A673 (cell line): Measurements from ENCODE around the gene SLX4IP. TPM values are rescaled to one million over a fixed set of nuclear protein-coding genes. Genes with fewer than 3 reads are reported as not detected.

Source experiments
- BruUV-seq: library from RNA; stranded (reverse); fragments of 400-500 nt; replicated peaks from 2 replicates; lab custom pipeline; 2021; lab: Mats Ljungman, UMichigan
- CTCF ChIA-PET: fragments of 300-600 bp; sonication (Branson Sonifier 250); formaldehyde crosslinking; loops from one replicate; lab custom pipeline; 2022; ENCODE audit warnings: antibody characterized with exemption; lab: Charles Lee
- POLR2A ChIA-PET: fragments of 300-600 bp; sonication (Branson Sonifier 250); formaldehyde crosslinking; loops from one replicate; lab custom pipeline; 2022; ENCODE audit warnings: antibody characterized with exemption; ENCODE audit not compliant: low non-redundant PET; lab: Charles Lee
- DNase-seq: peaks from one replicate; pipeline ENCODE4 v3.0.0-alpha.2; 2015; ENCODE audit warnings: low spot score
- H3K27ac ChIP-seq: fragments of 200-600 bp; sonication (generic); 2 replicates; pipeline ENCODE4 v1.5.1; 2016; ENCODE audit warnings: mixed run types, low read depth, mild to moderate bottlenecking, mixed read lengths, antibody characterized with exemption, low read length; ENCODE audit not compliant: poor library complexity, severe bottlenecking
- H3K27me3 ChIP-seq: fragments of 200-600 bp; sonication (generic); replicated peaks from 2 replicates; pipeline ENCODE4 v1.6.1; 2017; ENCODE audit warnings: mixed run types, low read depth, mild to moderate bottlenecking, mixed read lengths, antibody characterized with exemption, low read length; ENCODE audit not compliant: insufficient read depth, poor library complexity
- H3K36me3 ChIP-seq: fragments of 200-600 bp; sonication (generic); 2 replicates; pipeline ENCODE4 v1.6.1; 2016; ENCODE audit warnings: mixed run types, mild to moderate bottlenecking, mixed read lengths, antibody characterized with exemption, low read length; ENCODE audit not compliant: insufficient read depth, poor library complexity, severe bottlenecking
- H3K4me1 ChIP-seq: fragments of 200-600 bp; sonication (generic); 2 replicates; pipeline ENCODE4 v1.6.1; 2017; ENCODE audit warnings: mixed run types, mild to moderate bottlenecking, mixed read lengths, antibody characterized with exemption, low read length; ENCODE audit not compliant: insufficient read depth, poor library complexity, severe bottlenecking
- H3K4me3 ChIP-seq: fragments of 200-600 bp; sonication (generic); 2 replicates; pipeline ENCODE4 v1.5.1; 2016; ENCODE audit warnings: low read depth, mixed run types, mild to moderate bottlenecking, mixed read lengths, low read length; ENCODE audit not compliant: poor library complexity, severe bottlenecking
- H3K9me3 ChIP-seq: fragments of 200-600 bp; sonication (generic); 2 replicates; pipeline ENCODE4 v1.6.1; 2016; ENCODE audit warnings: mixed run types, low read depth, mild to moderate bottlenecking, mixed read lengths, antibody characterized with exemption, low read length; ENCODE audit not compliant: poor library complexity, severe bottlenecking
- EZH2 ChIP-seq: fragments of 200-600 bp; sonication (generic); IDR thresholded peaks from 2 replicates; pipeline ENCODE4 v1.6.1; 2017; ENCODE audit warnings: borderline replicate concordance, low read depth, mild to moderate bottlenecking, mixed read lengths, antibody characterized with exemption, low read length; ENCODE audit not compliant: poor library complexity, severe bottlenecking
- intact Hi-C: fragments of 100-400 bp; cut with micrococcal nuclease; formaldehyde crosslinking; loops from one replicate; pipeline ENCODE4 v1.10.0; 2022; ENCODE audit not compliant: unreplicated experiment
- total RNA-seq: library from RNA; stranded (reverse); gene quantifications from 2 replicates; pipeline ENCODE4 v1.2.3, GENCODE V29; 2021
- TF ChIP-seq, protein P1 (sequence below): fragments of 300-800, 200-600 bp; sonication (generic); conservative IDR thresholded peaks from 2 replicates; pipeline ENCODE4 v1.5.1; 2017; ENCODE audit warnings: low read depth, mild to moderate bottlenecking, antibody characterized with exemption, low read length, moderate library complexity, mixed read lengths

SLX4IP gene
- total RNA-seq, 1 experiment from 2014 or later = 9.8 TPM

DNA sequence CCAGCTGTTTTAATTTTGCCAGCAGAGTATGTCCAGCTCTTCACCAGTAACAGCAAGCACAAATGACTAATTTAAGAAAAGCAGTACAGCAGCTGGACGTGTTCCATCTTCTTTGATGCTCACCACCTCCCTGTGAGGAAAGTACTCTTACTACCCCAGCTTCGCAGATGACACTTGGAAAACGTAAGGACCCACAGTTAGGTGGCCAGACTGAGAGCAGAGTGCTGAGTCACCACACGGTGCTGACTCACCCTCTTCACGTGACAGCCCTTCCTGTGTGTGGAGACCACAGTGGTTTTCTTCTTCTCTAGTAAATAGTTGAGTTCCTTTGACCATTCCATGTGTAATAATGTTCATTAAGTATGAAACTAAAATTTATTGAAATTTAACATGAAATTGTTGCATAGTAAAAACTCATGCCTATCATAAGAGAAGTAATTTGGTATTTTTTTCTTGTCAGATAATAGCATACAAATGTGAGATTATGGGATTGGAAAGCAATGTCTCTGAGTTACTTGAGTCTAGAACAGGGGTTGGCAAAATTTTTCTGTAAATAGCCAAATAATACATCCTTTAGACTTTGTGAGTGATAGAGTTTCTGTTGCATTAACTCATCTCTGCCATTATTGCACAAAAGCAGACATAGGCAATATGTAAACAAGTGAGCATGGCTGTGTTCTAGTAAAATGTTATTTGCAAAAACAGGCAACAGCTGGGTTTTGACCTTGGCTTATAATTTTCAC, 76.6 kb downstream of the SLX4IP start:
- peak; percentile 92 for DNase-seq
- Histone ChIP-seq H3K36me3 (no peaks in the 10 kb centered on the region), H3K4me3 (no peak overlapping the region), H3K4me1 (peaks cover 81% of the 10 kb centered on the region), H3K27me3 (no peaks in the 10 kb centered on the region), H3K27ac (peak overlapping the region; percentile 80), H3K9me3 (no peaks in the 10 kb centered on the region)
- POLR2A ChIA-PET = no interaction called here
- no peak for TF ChIP-seq EZH2
- TF ChIP-seq, protein P1, sequence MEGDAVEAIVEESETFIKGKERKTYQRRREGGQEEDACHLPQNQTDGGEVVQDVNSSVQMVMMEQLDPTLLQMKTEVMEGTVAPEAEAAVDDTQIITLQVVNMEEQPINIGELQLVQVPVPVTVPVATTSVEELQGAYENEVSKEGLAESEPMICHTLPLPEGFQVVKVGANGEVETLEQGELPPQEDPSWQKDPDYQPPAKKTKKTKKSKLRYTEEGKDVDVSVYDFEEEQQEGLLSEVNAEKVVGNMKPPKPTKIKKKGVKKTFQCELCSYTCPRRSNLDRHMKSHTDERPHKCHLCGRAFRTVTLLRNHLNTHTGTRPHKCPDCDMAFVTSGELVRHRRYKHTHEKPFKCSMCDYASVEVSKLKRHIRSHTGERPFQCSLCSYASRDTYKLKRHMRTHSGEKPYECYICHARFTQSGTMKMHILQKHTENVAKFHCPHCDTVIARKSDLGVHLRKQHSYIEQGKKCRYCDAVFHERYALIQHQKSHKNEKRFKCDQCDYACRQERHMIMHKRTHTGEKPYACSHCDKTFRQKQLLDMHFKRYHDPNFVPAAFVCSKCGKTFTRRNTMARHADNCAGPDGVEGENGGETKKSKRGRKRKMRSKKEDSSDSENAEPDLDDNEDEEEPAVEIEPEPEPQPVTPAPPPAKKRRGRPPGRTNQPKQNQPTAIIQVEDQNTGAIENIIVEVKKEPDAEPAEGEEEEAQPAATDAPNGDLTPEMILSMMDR = no peak
- CTCF ChIA-PET = interaction anchor here (0.5 to 0.8 kb wide), 2 partner anchors 25 to 107 kb away, joined by 3 to 4 read pairs; no protein-coding TSS in a partner anchor
- TSS peak; percentile 57 for BruUV-seq
- intact Hi-C loops = no loop called here

DNA sequence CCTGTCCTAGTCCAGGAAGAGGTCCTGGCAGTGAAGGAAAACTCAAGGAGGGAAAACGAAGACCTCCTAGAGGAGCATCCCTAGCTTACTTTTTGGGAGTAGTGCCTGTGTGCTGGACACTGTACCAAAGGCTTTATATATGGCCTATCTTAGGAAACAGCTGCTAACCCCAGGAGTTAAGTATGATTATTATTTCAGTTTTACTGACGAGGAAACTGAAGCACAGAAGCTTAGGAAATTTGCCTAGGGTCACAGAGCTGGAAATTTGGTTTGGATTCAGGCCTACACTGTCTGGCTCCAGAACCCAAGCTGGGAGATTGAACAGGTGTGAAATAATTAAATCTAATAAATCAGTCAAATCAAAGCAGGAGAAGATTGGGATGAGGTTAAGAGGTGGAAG, 78.0 kb downstream of the SLX4IP start:
- peak overlapping the region; percentile 76 for H3K27ac ChIP-seq
- intact Hi-C loops = no loop called here
- BruUV-seq = no TSS peak
- no peak for DNase-seq
- ChIA-PET CTCF (no interaction called here), POLR2A (no interaction called here)
- no peak overlapping the region for H3K4me3 ChIP-seq
- peaks cover 75% of the 10 kb centered on the region for H3K4me1 ChIP-seq
- H3K36me3 ChIP-seq = no peaks in the 10 kb centered on the region
- H3K27me3 ChIP-seq = no peaks in the 10 kb centered on the region
- TF ChIP-seq EZH2 = no peak
- TF ChIP-seq, protein P1 = no peak
- no peaks in the 10 kb centered on the region for H3K9me3 ChIP-seq

DNA sequence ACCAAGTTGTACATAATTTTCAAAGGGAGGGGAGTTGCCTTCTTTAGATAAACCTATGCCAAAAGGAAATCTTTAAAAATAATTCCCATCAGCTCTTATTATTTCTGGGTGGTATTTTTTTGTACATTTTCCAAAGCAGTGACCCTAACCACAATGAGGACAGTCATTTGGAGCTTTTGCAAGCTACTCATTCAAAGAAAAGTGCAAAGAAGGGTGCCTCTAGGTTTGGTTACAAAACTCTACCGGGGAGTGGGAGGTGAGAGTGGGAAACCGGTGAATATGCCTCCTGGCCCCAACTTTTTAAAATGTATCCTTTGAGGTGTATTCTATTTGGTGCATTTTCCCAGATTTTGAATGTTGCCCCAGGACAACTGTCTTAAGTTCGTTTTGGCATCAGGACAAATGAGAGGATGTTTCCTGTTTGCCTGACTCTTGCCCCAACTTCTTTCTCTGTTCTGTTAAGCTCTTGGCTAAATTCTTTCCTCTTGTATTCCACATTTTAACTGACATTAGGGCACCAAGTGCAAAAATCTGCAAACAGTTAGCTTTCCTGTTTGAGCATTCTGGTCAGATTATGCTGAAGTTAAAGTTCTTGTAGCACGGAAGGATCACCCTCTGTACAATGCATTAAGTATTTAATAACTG, 78.9 kb downstream of the SLX4IP start:
- ChIA-PET POLR2A (no interaction called here), CTCF (no interaction called here)
- no TSS peak for BruUV-seq
- H3K36me3 ChIP-seq = no peaks in the 10 kb centered on the region
- H3K4me1 ChIP-seq = peaks cover 70% of the 10 kb centered on the region
- H3K9me3 ChIP-seq = no peaks in the 10 kb centered on the region
- H3K27ac ChIP-seq = peak overlapping the region; percentile 76
- peak; percentile 69 for DNase-seq
- H3K4me3 ChIP-seq = no peak overlapping the region
- no peaks in the 10 kb centered on the region for H3K27me3 ChIP-seq
- no peak for TF ChIP-seq EZH2
- TF ChIP-seq, protein P1 = no peak
- intact Hi-C loops = no loop called here
